Measurements from ENCODE around the gene NANOS2. TPM values are rescaled to one million over a fixed set of nuclear protein-coding genes. Genes with fewer than 3 reads are reported as not detected.
A peak's percentile ranks its signal among the peaks of the same experiment; 100 is the strongest.

The NANOS2 gene
- polyA plus RNA-seq, 3 donors from 2014 or later, result not detected

GRCh38 chr19:45918721-45919120 lies 4.1 kb upstream of the NANOS2 start:
- H3K4me3 Mint-ChIP-seq, result no peak overlapping the region

GRCh38 chr19:45917421-45918091 lies 3.0 kb upstream of the NANOS2 start:
- no peaks in the 10 kb centered on the region for H3K4me1 Mint-ChIP-seq
- peaks cover 10 to 22% (median 21%) of the 10 kb centered on the region in 3 donors for H3K27me3 Mint-ChIP-seq (ENCODE audit: low read depth in 3 of 3)
- H3K36me3 Mint-ChIP-seq, result no peaks in the 10 kb centered on the region
- no peak overlapping the region for H3K27ac Mint-ChIP-seq
- DNase-seq, result no peak
- H3K9me3 Mint-ChIP-seq, result no peaks in the 10 kb centered on the region
- H3K4me3 Mint-ChIP-seq, result no peak overlapping the region

More at GRCh38 chr19:45918721-45919120, 4.1 kb upstream of the NANOS2 start:
- DNase-seq, result no peak
- no peaks in the 10 kb centered on the region for H3K4me1 Mint-ChIP-seq
- no peaks in the 10 kb centered on the region for H3K9me3 Mint-ChIP-seq
- H3K27ac Mint-ChIP-seq, result no peak overlapping the region
- no peaks in the 10 kb centered on the region for H3K36me3 Mint-ChIP-seq
- peaks cover 10 to 19% (median 15%) of the 10 kb centered on the region in 3 donors for H3K27me3 Mint-ChIP-seq (ENCODE audit: low read depth in 3 of 3)

GRCh38 chr19:45911291-45911690 lies 3.3 kb downstream of the NANOS2 start:
- Mint-ChIP-seq H3K36me3 (no peaks in the 10 kb centered on the region), H3K4me3 (no peak overlapping the region), H3K9me3 (no peaks in the 10 kb centered on the region), H3K27ac (no peak overlapping the region), H3K27me3 (ENCODE audit: low read depth in 3 of 3) (peaks cover 2 to 14% (median 10%) of the 10 kb centered on the region in 3 donors), H3K4me1 (no peaks in the 10 kb centered on the region)
- no peak for DNase-seq

- Mint-ChIP-seq H3K4me3 (no peak overlapping the region), H3K9me3 (no peaks in the 10 kb centered on the region), H3K27ac (no peak overlapping the region), H3K4me1 (peaks cover 0 to 2% of the 10 kb centered on the region in 2 donors), H3K36me3 (no peaks in the 10 kb centered on the region), H3K27me3 (ENCODE audit: low read depth in 3 of 3) (peaks cover 4 to 16% (median 11%) of the 10 kb centered on the region in 3 donors)
- no peak for DNase-seq
Observed at GRCh38 chr19:45908956-45909355, 5.6 kb downstream of the NANOS2 start.

- peaks cover 13 to 15% (median 14%) of the 10 kb centered on the region in 3 donors for H3K27me3 Mint-ChIP-seq (ENCODE audit: low read depth in 3 of 3)
- no peak overlapping the region for H3K4me3 Mint-ChIP-seq
- no peaks in the 10 kb centered on the region for H3K9me3 Mint-ChIP-seq
- peaks cover 6 to 13% of the 10 kb centered on the region in 2 donors for H3K4me1 Mint-ChIP-seq
- DNase-seq, result no peak
- no peaks in the 10 kb centered on the region for H3K36me3 Mint-ChIP-seq
- peak overlapping the region in 1 of 6 donors; percentile 61 for H3K27ac Mint-ChIP-seq
Observed at GRCh38 chr19:45906221-45906620, 8.4 kb downstream of the NANOS2 start.

- H3K27ac Mint-ChIP-seq, result no peak overlapping the region
Observed at GRCh38 chr19:45905011-45905410, 9.6 kb downstream of the NANOS2 start.

GRCh38 chr19:45902651-45903625 lies 11.6 kb downstream of the NANOS2 start:
- peak overlapping the region; percentile 93 to 98 (median 96) for H3K4me3 Mint-ChIP-seq

More at GRCh38 chr19:45905011-45905410, 9.6 kb downstream of the NANOS2 start:
- Mint-ChIP-seq H3K36me3 (peaks cover 0 to 7% (median 3%) of the 10 kb centered on the region in 3 donors), H3K4me1 (peaks cover 17 to 19% of the 10 kb centered on the region in 2 donors), H3K9me3 (no peaks in the 10 kb centered on the region), H3K27me3 (ENCODE audit: low read depth in 3 of 3) (peaks cover 12 to 17% (median 14%) of the 10 kb centered on the region in 3 donors), H3K4me3 (peak overlapping the region in 1 of 5 donors; percentile 32)
- DNase-seq, result no peak

GRCh38 chr19:45901912-45902650 lies 12.5 kb downstream of the NANOS2 start, which contains the start of gene MYPOP:
Gene MYPOP, minus strand, starts transcription at chr19:45902613. Its CDS starts 840 bp downstream, at chr19:45901773.
- Mint-ChIP-seq H3K4me3 (peak within 1 kb of the TSS; percentile 93 to 98 (median 96)), H3K36me3 (peaks cover 0 to 14% (median 9%) of the 10 kb centered on the region in 3 donors), H3K9me3 (no peaks in the 10 kb centered on the region), H3K4me1 (peaks cover 19 to 21% of the 10 kb centered on the region in 2 donors), H3K27me3 (ENCODE audit: low read depth in 3 of 3) (peaks cover 11 to 14% (median 12%) of the 10 kb centered on the region in 3 donors), H3K27ac (peak within 1 kb of the TSS; percentile 80 to 94 (median 88))
- no peak for DNase-seq

More at GRCh38 chr19:45902651-45903625, 11.6 kb downstream of the NANOS2 start:
- peaks cover 11 to 17% (median 12%) of the 10 kb centered on the region in 3 donors for H3K27me3 Mint-ChIP-seq (ENCODE audit: low read depth in 3 of 3)
- H3K36me3 Mint-ChIP-seq, result peaks cover 0 to 14% (median 9%) of the 10 kb centered on the region in 3 donors
- H3K4me1 Mint-ChIP-seq, result peaks cover 19 to 21% of the 10 kb centered on the region in 2 donors
- H3K27ac Mint-ChIP-seq, result peak overlapping the region; percentile 80 to 89 (median 86)
- no peaks in the 10 kb centered on the region for H3K9me3 Mint-ChIP-seq
- DNase-seq, result peak; percentile 100

- DNase-seq, result peak; percentile 37 to 43 (median 42)
- Mint-ChIP-seq H3K4me1 (peaks cover 19 to 21% of the 10 kb centered on the region in 2 donors), H3K4me3 (peak overlapping the region in 3 of 5 donors; percentile 35 to 55 (median 44)), H3K9me3 (no peaks in the 10 kb centered on the region), H3K27ac (peak overlapping the region in 2 of 6 donors; percentile 58 to 80), H3K27me3 (ENCODE audit: low read depth in 3 of 3) (peaks cover 11 to 14% (median 12%) of the 10 kb centered on the region in 3 donors), H3K36me3 (peaks cover 0 to 14% (median 9%) of the 10 kb centered on the region in 3 donors)
Observed at GRCh38 chr19:45901432-45901911, 13.1 kb downstream of the NANOS2 start.

- no peak for DNase-seq
- Mint-ChIP-seq H3K4me3 (peak overlapping the region; percentile 43 to 64 (median 55)), H3K27me3 (ENCODE audit: low read depth in 3 of 3) (peaks cover 9 to 14% (median 12%) of the 10 kb centered on the region in 3 donors), H3K9me3 (no peaks in the 10 kb centered on the region), H3K27ac (peak overlapping the region in 1 of 6 donors; percentile 46), H3K4me1 (peaks cover 19 to 21% of the 10 kb centered on the region in 2 donors), H3K36me3 (peaks cover 0 to 14% (median 9%) of the 10 kb centered on the region in 3 donors)
Observed at GRCh38 chr19:45900738-45901431, 13.7 kb downstream of the NANOS2 start.

GRCh38 chr19:45899919-45900589 lies 14.5 kb downstream of the NANOS2 start:
- H3K4me3 Mint-ChIP-seq, result peak overlapping the region in 4 of 5 donors; percentile 44 to 56 (median 53)
- H3K4me1 Mint-ChIP-seq, result peaks cover 19 to 21% of the 10 kb centered on the region in 2 donors
- no peak for DNase-seq

GRCh38 chr19:45899253-45899652 lies 15.3 kb downstream of the NANOS2 start:
- no peak overlapping the region for H3K4me3 Mint-ChIP-seq
- peaks cover 8 to 14% (median 9%) of the 10 kb centered on the region in 3 donors for H3K36me3 Mint-ChIP-seq
- peaks cover 8 to 11% (median 11%) of the 10 kb centered on the region in 3 donors for H3K27me3 Mint-ChIP-seq (ENCODE audit: low read depth in 3 of 3)
- H3K27ac Mint-ChIP-seq, result no peak overlapping the region
- no peak for DNase-seq
- no peaks in the 10 kb centered on the region for H3K9me3 Mint-ChIP-seq
- peaks cover 19 to 21% of the 10 kb centered on the region in 2 donors for H3K4me1 Mint-ChIP-seq

More at GRCh38 chr19:45899919-45900589, 14.5 kb downstream of the NANOS2 start:
- Mint-ChIP-seq H3K27ac (no peak overlapping the region), H3K9me3 (no peaks in the 10 kb centered on the region), H3K36me3 (peaks cover 6 to 14% (median 9%) of the 10 kb centered on the region in 3 donors), H3K27me3 (ENCODE audit: low read depth in 3 of 3) (peaks cover 8 to 12% (median 11%) of the 10 kb centered on the region in 3 donors)

Measured in immature natural killer cell (primary cell).